K562 (cell line): ENCODE data around the gene MAGEB1. TPM values are rescaled to one million over a fixed set of nuclear protein-coding genes. Genes with fewer than 3 reads are reported as not detected.

ENCODE experiments used
- E2F5 ChIP-seq: sonication (generic); formaldehyde crosslinking; IDR thresholded peaks from 2 replicates; pipeline ENCODE4 v1.8.0; 2022; ENCODE audit warnings: mild to moderate bottlenecking, missing genetic modification reagents
- EGR1 ChIP-seq: fragments of 450-650 bp; conservative IDR thresholded peaks from 2 replicates; pipeline ENCODE4 v1.6.1; 2017; ENCODE audit warnings: mild to moderate bottlenecking
- KDM4B ChIP-seq, 2 experiments: fragments of 450-650 bp in 1 of 2; sonication (generic) in 1 of 2; IDR thresholded peaks; 2 replicates each; pipeline ENCODE4 v1.6.1; 2016 to 2017; ENCODE audit warnings: borderline replicate concordance in 2 of 2, antibody characterized with exemption in 1 of 2, low read depth in 1 of 2, mild to moderate bottlenecking in 1 of 2
- MCM5 ChIP-seq: fragments of 450-650 bp; IDR thresholded peaks from 2 replicates; pipeline ENCODE4 v1.6.1; 2016; ENCODE audit warnings: low read depth
- VEZF1 ChIP-seq: fragments of 200-800 bp; sonication (Bioruptor generic); IDR thresholded peaks from 2 replicates; pipeline ENCODE4 v1.6.1; 2017; ENCODE audit warnings: missing genetic modification characterization, missing compliant biosample characterization
- ZNF224 ChIP-seq: sonication (generic); formaldehyde crosslinking; IDR thresholded peaks from 2 replicates; pipeline ENCODE4 v1.8.0; 2022; ENCODE audit warnings: mild to moderate bottlenecking, missing genetic modification reagents
- ZNF280B ChIP-seq: fragments of 250-450 bp; sonication (Bioruptor Pico); IDR thresholded peaks from 2 replicates; pipeline ENCODE4 v1.5.1; 2021; ENCODE audit warnings: mild to moderate bottlenecking
- polyA plus RNA-seq, 8 experiments: library from polyadenylated mRNA; depleted of rRNA in 4 of 8; stranded (reverse) in 5 of 8; unstranded in 3 of 8; fragments of >200 nt; fragmentation: Nextera tagmentation in 2 of 8; fragmentation: Illumina TruSeq in 1 of 8; extraction: Ambion mirVana in 2 of 8; extraction: Trizol in 1 of 8; gene quantifications; 2 replicates each; pipeline versions ENCODE4 v1.2.1 to v1.2.3, GENCODE V29; 2011 to 2014; ENCODE audit warnings: inconsistent platforms in 1 of 8, missing spikeins in 1 of 8
- total RNA-seq, 7 experiments: library from RNA; depleted of rRNA in 6 of 7; stranded (reverse); fragments of >200 nt in 6 of 7; fragmentation: Illumina TruSeq in 2 of 7; extraction: Trizol in 2 of 7; gene quantifications; 2 replicates each; pipeline versions ENCODE4 v1.2.1 to v1.2.3, GENCODE V29; 2011 to 2021; ENCODE audit warnings: low replicate concordance in 1 of 7
- TF ChIP-seq, protein P1 (sequence below): sonication (generic); formaldehyde crosslinking; IDR thresholded peaks from 2 replicates; pipeline ENCODE4 v1.8.0; 2023; ENCODE audit warnings: mild to moderate bottlenecking, missing genetic modification reagents
- TF ChIP-seq, protein P2 (sequence below): fragments of 200-600 bp; sonication (generic); IDR thresholded peaks from one replicate; pipeline ENCODE4 v1.6.1; 2012; ENCODE audit warnings: mild to moderate bottlenecking, low read depth, low read length, inconsistent platforms

The MAGEB1 gene
- total and polyA plus RNA-seq, 9 of the 15 experiments (the other 6 are each of a cell fraction or from before 2014, with no cell fraction given): 32.6 to 100 (median 43.4) TPM

GRCh38 chrX:30246769-30247489 is at the start of gene MAGEB1 (continued):
- TF ChIP-seq ZNF280B (no peak), MCM5 (no peak), VEZF1 (CRISPR knock-in tag) (peak; percentile 49; the same call in 1 of the 2 replicates), ZNF224 (CRISPR knock-in tag) (no peak), KDM4B (IDR thresholded peaks at IDR 0.05; ENCODE audit: borderline replicate concordance in 2 of 2, low read depth in 1 of 2) (no peak), EGR1 (peak; percentile 58; the same call in 1 of the 2 replicates), E2F5 (no peak)
- TF ChIP-seq, protein P1, sequence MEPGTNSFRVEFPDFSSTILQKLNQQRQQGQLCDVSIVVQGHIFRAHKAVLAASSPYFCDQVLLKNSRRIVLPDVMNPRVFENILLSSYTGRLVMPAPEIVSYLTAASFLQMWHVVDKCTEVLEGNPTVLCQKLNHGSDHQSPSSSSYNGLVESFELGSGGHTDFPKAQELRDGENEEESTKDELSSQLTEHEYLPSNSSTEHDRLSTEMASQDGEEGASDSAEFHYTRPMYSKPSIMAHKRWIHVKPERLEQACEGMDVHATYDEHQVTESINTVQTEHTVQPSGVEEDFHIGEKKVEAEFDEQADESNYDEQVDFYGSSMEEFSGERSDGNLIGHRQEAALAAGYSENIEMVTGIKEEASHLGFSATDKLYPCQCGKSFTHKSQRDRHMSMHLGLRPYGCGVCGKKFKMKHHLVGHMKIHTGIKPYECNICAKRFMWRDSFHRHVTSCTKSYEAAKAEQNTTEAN (CRISPR knock-in tag): no peak
- TF ChIP-seq, protein P2, sequence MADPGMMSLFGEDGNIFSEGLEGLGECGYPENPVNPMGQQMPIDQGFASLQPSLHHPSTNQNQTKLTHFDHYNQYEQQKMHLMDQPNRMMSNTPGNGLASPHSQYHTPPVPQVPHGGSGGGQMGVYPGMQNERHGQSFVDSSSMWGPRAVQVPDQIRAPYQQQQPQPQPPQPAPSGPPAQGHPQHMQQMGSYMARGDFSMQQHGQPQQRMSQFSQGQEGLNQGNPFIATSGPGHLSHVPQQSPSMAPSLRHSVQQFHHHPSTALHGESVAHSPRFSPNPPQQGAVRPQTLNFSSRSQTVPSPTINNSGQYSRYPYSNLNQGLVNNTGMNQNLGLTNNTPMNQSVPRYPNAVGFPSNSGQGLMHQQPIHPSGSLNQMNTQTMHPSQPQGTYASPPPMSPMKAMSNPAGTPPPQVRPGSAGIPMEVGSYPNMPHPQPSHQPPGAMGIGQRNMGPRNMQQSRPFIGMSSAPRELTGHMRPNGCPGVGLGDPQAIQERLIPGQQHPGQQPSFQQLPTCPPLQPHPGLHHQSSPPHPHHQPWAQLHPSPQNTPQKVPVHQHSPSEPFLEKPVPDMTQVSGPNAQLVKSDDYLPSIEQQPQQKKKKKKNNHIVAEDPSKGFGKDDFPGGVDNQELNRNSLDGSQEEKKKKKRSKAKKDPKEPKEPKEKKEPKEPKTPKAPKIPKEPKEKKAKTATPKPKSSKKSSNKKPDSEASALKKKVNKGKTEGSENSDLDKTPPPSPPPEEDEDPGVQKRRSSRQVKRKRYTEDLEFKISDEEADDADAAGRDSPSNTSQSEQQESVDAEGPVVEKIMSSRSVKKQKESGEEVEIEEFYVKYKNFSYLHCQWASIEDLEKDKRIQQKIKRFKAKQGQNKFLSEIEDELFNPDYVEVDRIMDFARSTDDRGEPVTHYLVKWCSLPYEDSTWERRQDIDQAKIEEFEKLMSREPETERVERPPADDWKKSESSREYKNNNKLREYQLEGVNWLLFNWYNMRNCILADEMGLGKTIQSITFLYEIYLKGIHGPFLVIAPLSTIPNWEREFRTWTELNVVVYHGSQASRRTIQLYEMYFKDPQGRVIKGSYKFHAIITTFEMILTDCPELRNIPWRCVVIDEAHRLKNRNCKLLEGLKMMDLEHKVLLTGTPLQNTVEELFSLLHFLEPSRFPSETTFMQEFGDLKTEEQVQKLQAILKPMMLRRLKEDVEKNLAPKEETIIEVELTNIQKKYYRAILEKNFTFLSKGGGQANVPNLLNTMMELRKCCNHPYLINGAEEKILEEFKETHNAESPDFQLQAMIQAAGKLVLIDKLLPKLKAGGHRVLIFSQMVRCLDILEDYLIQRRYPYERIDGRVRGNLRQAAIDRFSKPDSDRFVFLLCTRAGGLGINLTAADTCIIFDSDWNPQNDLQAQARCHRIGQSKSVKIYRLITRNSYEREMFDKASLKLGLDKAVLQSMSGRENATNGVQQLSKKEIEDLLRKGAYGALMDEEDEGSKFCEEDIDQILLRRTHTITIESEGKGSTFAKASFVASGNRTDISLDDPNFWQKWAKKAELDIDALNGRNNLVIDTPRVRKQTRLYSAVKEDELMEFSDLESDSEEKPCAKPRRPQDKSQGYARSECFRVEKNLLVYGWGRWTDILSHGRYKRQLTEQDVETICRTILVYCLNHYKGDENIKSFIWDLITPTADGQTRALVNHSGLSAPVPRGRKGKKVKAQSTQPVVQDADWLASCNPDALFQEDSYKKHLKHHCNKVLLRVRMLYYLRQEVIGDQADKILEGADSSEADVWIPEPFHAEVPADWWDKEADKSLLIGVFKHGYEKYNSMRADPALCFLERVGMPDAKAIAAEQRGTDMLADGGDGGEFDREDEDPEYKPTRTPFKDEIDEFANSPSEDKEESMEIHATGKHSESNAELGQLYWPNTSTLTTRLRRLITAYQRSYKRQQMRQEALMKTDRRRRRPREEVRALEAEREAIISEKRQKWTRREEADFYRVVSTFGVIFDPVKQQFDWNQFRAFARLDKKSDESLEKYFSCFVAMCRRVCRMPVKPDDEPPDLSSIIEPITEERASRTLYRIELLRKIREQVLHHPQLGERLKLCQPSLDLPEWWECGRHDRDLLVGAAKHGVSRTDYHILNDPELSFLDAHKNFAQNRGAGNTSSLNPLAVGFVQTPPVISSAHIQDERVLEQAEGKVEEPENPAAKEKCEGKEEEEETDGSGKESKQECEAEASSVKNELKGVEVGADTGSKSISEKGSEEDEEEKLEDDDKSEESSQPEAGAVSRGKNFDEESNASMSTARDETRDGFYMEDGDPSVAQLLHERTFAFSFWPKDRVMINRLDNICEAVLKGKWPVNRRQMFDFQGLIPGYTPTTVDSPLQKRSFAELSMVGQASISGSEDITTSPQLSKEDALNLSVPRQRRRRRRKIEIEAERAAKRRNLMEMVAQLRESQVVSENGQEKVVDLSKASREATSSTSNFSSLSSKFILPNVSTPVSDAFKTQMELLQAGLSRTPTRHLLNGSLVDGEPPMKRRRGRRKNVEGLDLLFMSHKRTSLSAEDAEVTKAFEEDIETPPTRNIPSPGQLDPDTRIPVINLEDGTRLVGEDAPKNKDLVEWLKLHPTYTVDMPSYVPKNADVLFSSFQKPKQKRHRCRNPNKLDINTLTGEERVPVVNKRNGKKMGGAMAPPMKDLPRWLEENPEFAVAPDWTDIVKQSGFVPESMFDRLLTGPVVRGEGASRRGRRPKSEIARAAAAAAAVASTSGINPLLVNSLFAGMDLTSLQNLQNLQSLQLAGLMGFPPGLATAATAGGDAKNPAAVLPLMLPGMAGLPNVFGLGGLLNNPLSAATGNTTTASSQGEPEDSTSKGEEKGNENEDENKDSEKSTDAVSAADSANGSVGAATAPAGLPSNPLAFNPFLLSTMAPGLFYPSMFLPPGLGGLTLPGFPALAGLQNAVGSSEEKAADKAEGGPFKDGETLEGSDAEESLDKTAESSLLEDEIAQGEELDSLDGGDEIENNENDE: no peak
